Measurements from ENCODE around the gene PCDH9.

DNA sequence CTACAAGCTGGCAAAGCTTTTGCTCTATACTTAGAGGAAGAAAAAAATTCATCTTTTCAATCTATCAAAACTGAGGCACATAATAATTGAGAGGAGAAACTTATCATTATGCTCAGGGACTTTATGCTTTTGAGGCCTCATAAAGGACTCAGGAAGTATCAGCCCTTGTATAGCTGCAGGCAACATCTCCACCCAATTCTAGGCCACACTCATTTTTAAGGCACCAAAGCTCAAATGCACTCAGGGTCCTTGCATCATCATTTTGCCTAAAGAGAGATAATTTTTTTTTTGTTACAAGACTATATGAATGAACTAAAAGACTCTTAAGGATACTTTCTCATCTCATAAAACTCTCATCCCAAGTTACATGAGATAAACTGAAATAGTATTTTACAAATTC is 78.5 kb downstream of the PCDH9 start:
- TF ChIP-seq, protein P1, sequence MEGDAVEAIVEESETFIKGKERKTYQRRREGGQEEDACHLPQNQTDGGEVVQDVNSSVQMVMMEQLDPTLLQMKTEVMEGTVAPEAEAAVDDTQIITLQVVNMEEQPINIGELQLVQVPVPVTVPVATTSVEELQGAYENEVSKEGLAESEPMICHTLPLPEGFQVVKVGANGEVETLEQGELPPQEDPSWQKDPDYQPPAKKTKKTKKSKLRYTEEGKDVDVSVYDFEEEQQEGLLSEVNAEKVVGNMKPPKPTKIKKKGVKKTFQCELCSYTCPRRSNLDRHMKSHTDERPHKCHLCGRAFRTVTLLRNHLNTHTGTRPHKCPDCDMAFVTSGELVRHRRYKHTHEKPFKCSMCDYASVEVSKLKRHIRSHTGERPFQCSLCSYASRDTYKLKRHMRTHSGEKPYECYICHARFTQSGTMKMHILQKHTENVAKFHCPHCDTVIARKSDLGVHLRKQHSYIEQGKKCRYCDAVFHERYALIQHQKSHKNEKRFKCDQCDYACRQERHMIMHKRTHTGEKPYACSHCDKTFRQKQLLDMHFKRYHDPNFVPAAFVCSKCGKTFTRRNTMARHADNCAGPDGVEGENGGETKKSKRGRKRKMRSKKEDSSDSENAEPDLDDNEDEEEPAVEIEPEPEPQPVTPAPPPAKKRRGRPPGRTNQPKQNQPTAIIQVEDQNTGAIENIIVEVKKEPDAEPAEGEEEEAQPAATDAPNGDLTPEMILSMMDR (IDR thresholded peaks at IDR 0.05), result no peak
- TF ChIP-seq POLR2A (IDR thresholded peaks at IDR 0.05), result no peak

Measured in right lobe of liver (tissue), 4 donors.